ENCODE measurements around the gene RABGAP1L. TPM values are rescaled to one million over a fixed set of nuclear protein-coding genes. Genes with fewer than 3 reads are reported as not detected.

Gene RABGAP1L
- total RNA-seq, 1 experiment from 2014 or later: 76.9 TPM

- TF ChIP-seq, protein P1, sequence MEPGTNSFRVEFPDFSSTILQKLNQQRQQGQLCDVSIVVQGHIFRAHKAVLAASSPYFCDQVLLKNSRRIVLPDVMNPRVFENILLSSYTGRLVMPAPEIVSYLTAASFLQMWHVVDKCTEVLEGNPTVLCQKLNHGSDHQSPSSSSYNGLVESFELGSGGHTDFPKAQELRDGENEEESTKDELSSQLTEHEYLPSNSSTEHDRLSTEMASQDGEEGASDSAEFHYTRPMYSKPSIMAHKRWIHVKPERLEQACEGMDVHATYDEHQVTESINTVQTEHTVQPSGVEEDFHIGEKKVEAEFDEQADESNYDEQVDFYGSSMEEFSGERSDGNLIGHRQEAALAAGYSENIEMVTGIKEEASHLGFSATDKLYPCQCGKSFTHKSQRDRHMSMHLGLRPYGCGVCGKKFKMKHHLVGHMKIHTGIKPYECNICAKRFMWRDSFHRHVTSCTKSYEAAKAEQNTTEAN (CRISPR knock-in tag; IDR thresholded peaks at IDR 0.05): no peak
- no peak for TF ChIP-seq OVOL2 (CRISPR knock-in tag; IDR thresholded peaks at IDR 0.05; ENCODE audit: borderline replicate concordance)
- TF ChIP-seq, protein P2, sequence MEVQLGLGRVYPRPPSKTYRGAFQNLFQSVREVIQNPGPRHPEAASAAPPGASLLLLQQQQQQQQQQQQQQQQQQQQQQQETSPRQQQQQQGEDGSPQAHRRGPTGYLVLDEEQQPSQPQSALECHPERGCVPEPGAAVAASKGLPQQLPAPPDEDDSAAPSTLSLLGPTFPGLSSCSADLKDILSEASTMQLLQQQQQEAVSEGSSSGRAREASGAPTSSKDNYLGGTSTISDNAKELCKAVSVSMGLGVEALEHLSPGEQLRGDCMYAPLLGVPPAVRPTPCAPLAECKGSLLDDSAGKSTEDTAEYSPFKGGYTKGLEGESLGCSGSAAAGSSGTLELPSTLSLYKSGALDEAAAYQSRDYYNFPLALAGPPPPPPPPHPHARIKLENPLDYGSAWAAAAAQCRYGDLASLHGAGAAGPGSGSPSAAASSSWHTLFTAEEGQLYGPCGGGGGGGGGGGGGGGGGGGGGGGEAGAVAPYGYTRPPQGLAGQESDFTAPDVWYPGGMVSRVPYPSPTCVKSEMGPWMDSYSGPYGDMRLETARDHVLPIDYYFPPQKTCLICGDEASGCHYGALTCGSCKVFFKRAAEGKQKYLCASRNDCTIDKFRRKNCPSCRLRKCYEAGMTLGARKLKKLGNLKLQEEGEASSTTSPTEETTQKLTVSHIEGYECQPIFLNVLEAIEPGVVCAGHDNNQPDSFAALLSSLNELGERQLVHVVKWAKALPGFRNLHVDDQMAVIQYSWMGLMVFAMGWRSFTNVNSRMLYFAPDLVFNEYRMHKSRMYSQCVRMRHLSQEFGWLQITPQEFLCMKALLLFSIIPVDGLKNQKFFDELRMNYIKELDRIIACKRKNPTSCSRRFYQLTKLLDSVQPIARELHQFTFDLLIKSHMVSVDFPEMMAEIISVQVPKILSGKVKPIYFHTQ (CRISPR knock-in tag; IDR thresholded peaks at IDR 0.05): no peak
- no peak for TF ChIP-seq NFYB (CRISPR knock-in tag; conservative IDR thresholded peaks at IDR 0.05; ENCODE audit: low read depth)
- TF ChIP-seq, protein P3, sequence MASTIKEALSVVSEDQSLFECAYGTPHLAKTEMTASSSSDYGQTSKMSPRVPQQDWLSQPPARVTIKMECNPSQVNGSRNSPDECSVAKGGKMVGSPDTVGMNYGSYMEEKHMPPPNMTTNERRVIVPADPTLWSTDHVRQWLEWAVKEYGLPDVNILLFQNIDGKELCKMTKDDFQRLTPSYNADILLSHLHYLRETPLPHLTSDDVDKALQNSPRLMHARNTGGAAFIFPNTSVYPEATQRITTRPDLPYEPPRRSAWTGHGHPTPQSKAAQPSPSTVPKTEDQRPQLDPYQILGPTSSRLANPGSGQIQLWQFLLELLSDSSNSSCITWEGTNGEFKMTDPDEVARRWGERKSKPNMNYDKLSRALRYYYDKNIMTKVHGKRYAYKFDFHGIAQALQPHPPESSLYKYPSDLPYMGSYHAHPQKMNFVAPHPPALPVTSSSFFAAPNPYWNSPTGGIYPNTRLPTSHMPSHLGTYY (CRISPR knock-in tag; IDR thresholded peaks at IDR 0.05): no peak
- no peak for TF ChIP-seq TCF7 (CRISPR knock-in tag; IDR thresholded peaks at IDR 0.05; ENCODE audit: low read depth)
- no peak for TF ChIP-seq ZNF317 (CRISPR knock-in tag; IDR thresholded peaks at IDR 0.05; ENCODE audit: borderline replicate concordance, low read depth)
- TF ChIP-seq ELF4 (CRISPR knock-in tag; IDR thresholded peaks at IDR 0.05; ENCODE audit: low read depth): no peak
- TF ChIP-seq, protein P4, sequence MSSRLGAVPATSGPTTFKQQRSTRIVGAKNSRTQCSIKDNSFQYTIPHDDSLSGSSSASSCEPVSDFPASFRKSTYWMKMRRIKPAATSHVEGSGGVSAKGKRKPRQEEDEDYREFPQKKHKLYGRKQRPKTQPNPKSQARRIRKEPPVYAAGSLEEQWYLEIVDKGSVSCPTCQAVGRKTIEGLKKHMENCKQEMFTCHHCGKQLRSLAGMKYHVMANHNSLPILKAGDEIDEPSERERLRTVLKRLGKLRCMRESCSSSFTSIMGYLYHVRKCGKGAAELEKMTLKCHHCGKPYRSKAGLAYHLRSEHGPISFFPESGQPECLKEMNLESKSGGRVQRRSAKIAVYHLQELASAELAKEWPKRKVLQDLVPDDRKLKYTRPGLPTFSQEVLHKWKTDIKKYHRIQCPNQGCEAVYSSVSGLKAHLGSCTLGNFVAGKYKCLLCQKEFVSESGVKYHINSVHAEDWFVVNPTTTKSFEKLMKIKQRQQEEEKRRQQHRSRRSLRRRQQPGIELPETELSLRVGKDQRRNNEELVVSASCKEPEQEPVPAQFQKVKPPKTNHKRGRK (CRISPR knock-in tag; IDR thresholded peaks at IDR 0.05; ENCODE audit: borderline replicate concordance): no peak
- TF ChIP-seq ZNF671 (CRISPR knock-in tag; IDR thresholded peaks at IDR 0.05): no peak
- TF ChIP-seq TEAD1 (CRISPR knock-in tag; IDR thresholded peaks at IDR 0.05): no peak
- H3K4me3 Mint-ChIP-seq: no peak overlapping the region
- H3K36me3 Mint-ChIP-seq: peaks cover 4% of the 10 kb centered on the region; the same call in 1 of the 2 replicates
- no peak overlapping the region for H3K27ac Mint-ChIP-seq
- H3K27me3 Mint-ChIP-seq (ENCODE audit: low read depth): 0 out of 2 replicates have a peak, but pooled peaks cover 3% of the 10 kb centered on the region
- POLR2A ChIA-PET: no interaction called here
- DNase-seq (ENCODE audit: low spot score): no peak
- CTCF ChIA-PET: interaction anchor here (1.5 kb wide), 1 partner anchor 165 kb away, joined by 3 read pairs; no protein-coding TSS in a partner anchor
- H3K9me3 Mint-ChIP-seq: peaks cover 20% of the 10 kb centered on the region
- no peaks in the 10 kb centered on the region for H3K4me1 Mint-ChIP-seq
- no peak for ATAC-seq
Observed at GRCh38 chr1:174583316-174583715, 424.0 kb downstream of the RABGAP1L start.

- peaks cover 11% of the 10 kb centered on the region for H3K36me3 Mint-ChIP-seq
- DNase-seq (ENCODE audit: low spot score) (no peak), ATAC-seq (no peak)
- H3K27ac Mint-ChIP-seq: no peak overlapping the region
- ChIA-PET CTCF (interaction anchor here (1.5 kb wide), 1 partner anchor 164 kb away, joined by 3 read pairs; no protein-coding TSS in a partner anchor), POLR2A (no interaction called here)
- no peak overlapping the region for H3K4me3 Mint-ChIP-seq
- H3K27me3 Mint-ChIP-seq (ENCODE audit: low read depth): 0 out of 2 replicates have a peak, but pooled peaks cover under 1% of the 10 kb centered on the region
- peaks cover 25% of the 10 kb centered on the region for H3K9me3 Mint-ChIP-seq
- no peaks in the 10 kb centered on the region for H3K4me1 Mint-ChIP-seq
- no peak for TF ChIP-seq IRF2 (CRISPR knock-in tag; IDR thresholded peaks at IDR 0.05; ENCODE audit: borderline replicate concordance, low read depth)
- TF ChIP-seq, protein P5, sequence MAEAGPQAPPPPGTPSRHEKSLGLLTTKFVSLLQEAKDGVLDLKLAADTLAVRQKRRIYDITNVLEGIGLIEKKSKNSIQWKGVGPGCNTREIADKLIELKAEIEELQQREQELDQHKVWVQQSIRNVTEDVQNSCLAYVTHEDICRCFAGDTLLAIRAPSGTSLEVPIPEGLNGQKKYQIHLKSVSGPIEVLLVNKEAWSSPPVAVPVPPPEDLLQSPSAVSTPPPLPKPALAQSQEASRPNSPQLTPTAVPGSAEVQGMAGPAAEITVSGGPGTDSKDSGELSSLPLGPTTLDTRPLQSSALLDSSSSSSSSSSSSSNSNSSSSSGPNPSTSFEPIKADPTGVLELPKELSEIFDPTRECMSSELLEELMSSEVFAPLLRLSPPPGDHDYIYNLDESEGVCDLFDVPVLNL (CRISPR knock-in tag; IDR thresholded peaks at IDR 0.05; ENCODE audit: borderline replicate concordance, low read depth): no peak
- no peak for TF ChIP-seq NFATC4 (CRISPR knock-in tag; IDR thresholded peaks at IDR 0.05)
- TF ChIP-seq NR1H2 (CRISPR knock-in tag; IDR thresholded peaks at IDR 0.05): no peak
- no peak for TF ChIP-seq SMAD3 (CRISPR knock-in tag; IDR thresholded peaks at IDR 0.05; ENCODE audit: borderline replicate concordance)
- TF ChIP-seq ELF4 (CRISPR knock-in tag; IDR thresholded peaks at IDR 0.05; ENCODE audit: low read depth): no peak
- TF ChIP-seq, protein P6, sequence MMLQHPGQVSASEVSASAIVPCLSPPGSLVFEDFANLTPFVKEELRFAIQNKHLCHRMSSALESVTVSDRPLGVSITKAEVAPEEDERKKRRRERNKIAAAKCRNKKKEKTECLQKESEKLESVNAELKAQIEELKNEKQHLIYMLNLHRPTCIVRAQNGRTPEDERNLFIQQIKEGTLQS (CRISPR knock-in tag; conservative IDR thresholded peaks at IDR 0.05): no peak
- TF ChIP-seq SMAD4 (CRISPR knock-in tag; IDR thresholded peaks at IDR 0.05): no peak
- no peak for TF ChIP-seq ZBTB21 (CRISPR knock-in tag; IDR thresholded peaks at IDR 0.05; ENCODE audit: borderline replicate concordance)
- TF ChIP-seq, protein P3 (CRISPR knock-in tag; IDR thresholded peaks at IDR 0.05): no peak
- TF ChIP-seq, protein P1 (CRISPR knock-in tag; IDR thresholded peaks at IDR 0.05): no peak
- no peak for TF ChIP-seq USF1 (CRISPR knock-in tag; IDR thresholded peaks at IDR 0.05)
Observed at GRCh38 chr1:174584071-174584470, 424.8 kb downstream of the RABGAP1L start.
